22Rv1 (cell line): ENCODE data around the gene ARIH1.

Source experiments
- H3K27ac ChIP-seq: fragments of 450-650 bp; 2 replicates; pipeline ENCODE4 v1.5.1; 2017
- CTCF ChIP-seq: fragments of 450-650 bp; IDR thresholded peaks from 2 replicates; pipeline ENCODE4 v1.5.1; 2017; ENCODE audit warnings: mild to moderate bottlenecking
- ZFX ChIP-seq: fragments of 450-650 bp; IDR thresholded peaks from 2 replicates; pipeline ENCODE4 v1.6.1; 2017; ENCODE audit warnings: antibody characterized with exemption, borderline replicate concordance

ARIH1 gene

GRCh38 chr15:72585025-72585424 is 110.9 kb downstream of the ARIH1 start:
- TF ChIP-seq ZFX, result no peak
- TF ChIP-seq CTCF, result no peak
- no peak overlapping the region for H3K27ac ChIP-seq

GRCh38 chr15:72585476-72586058 is 111.4 kb downstream of the ARIH1 start:
- TF ChIP-seq CTCF (peak; percentile 16; the same call in 1 of the 2 replicates), ZFX (no peak)
- H3K27ac ChIP-seq, result no peak overlapping the region

- no peak overlapping the region for H3K27ac ChIP-seq
- no peak for TF ChIP-seq CTCF
- no peak for TF ChIP-seq ZFX
Measured at GRCh38 chr15:72588096-72588495, 114.0 kb downstream of the ARIH1 start.

- TF ChIP-seq ZFX (no peak), CTCF (no peak)
- no peak overlapping the region for H3K27ac ChIP-seq
Measured at GRCh38 chr15:72590427-72590826, 116.3 kb downstream of the ARIH1 start.

GRCh38 chr15:72591361-72591760 is 117.2 kb downstream of the ARIH1 start:
- TF ChIP-seq ZFX, result no peak
- TF ChIP-seq CTCF, result no peak
- H3K27ac ChIP-seq, result no peak overlapping the region

- no peak overlapping the region for H3K27ac ChIP-seq
- TF ChIP-seq ZFX, result no peak
- TF ChIP-seq CTCF, result no peak
Measured at GRCh38 chr15:72592097-72592496, 118.0 kb downstream of the ARIH1 start.

- no peak for TF ChIP-seq ZFX
- TF ChIP-seq CTCF, result no peak
- H3K27ac ChIP-seq, result no peak overlapping the region
Measured at GRCh38 chr15:72592676-72593075, 118.5 kb downstream of the ARIH1 start.
